IMR-90 (cell line): Measurements from ENCODE around the gene PPP3CA. TPM values are rescaled to one million over a fixed set of nuclear protein-coding genes. Genes with fewer than 3 reads are reported as not detected.

Experiments
- ATAC-seq: fragments of 200-7000 bp; cut with Tn5 transposase; 2 replicates; pipeline ENCODE4 v1.9.1; 2020; ENCODE audit warnings: low read depth, mild to moderate bottlenecking, moderate library complexity
- BruUV-seq: library from RNA; stranded (reverse); fragments of 400-500 nt; replicated peaks from 2 replicates; lab custom pipeline; 2021; lab: Mats Ljungman, UMichigan
- CTCF ChIA-PET: fragments of 300-600 bp; formaldehyde crosslinking; extraction: SDS; loops from one replicate; lab custom pipeline; 2021; ENCODE audit warnings: antibody characterized with exemption; lab: Yijun Ruan, JAX
- POLR2A ChIA-PET: fragments of 300-600 bp; sonication (Branson Sonifier 250); formaldehyde crosslinking; loops from one replicate; lab custom pipeline; 2022; ENCODE audit warnings: antibody characterized with exemption; ENCODE audit not compliant: unreplicated experiment; lab: Charles Lee
- DNase-seq: peaks from one replicate; pipeline ENCODE4 v3.0.0; 2013
- H2AFZ ChIP-seq: replicated peaks from 2 replicates; pipeline ENCODE3; 2013; ENCODE audit warnings: low read length, mild to moderate bottlenecking; ENCODE audit not compliant: poor library complexity
- H2AK5ac ChIP-seq: 2 replicates; pipeline ENCODE4 v1.6.1; 2013; ENCODE audit warnings: low read depth, low read length, inconsistent platforms
- H2AK9ac ChIP-seq: replicated peaks from 2 replicates; pipeline ENCODE3; 2013; ENCODE audit warnings: mild to moderate bottlenecking, low read depth, low read length, moderate library complexity; ENCODE audit not compliant: poor library complexity
- H2BK120ac ChIP-seq: 2 replicates; pipeline ENCODE4 v1.6.1; 2013; ENCODE audit warnings: low read depth, low read length, inconsistent platforms
- H2BK15ac ChIP-seq: 3 replicates; pipeline ENCODE4 v1.6.1; 2013; ENCODE audit warnings: low read depth, low read length, inconsistent platforms
- H2BK20ac ChIP-seq: 2 replicates; pipeline ENCODE4 v1.6.1; 2013; ENCODE audit warnings: low read depth, mild to moderate bottlenecking, inconsistent platforms, low read length, moderate library complexity
- H2BK5ac ChIP-seq: 2 replicates; pipeline ENCODE4 v1.6.1; 2013; ENCODE audit warnings: mild to moderate bottlenecking, low read depth, low read length, inconsistent platforms; ENCODE audit not compliant: poor library complexity, severe bottlenecking
- H3K14ac ChIP-seq: replicated peaks from 2 replicates; pipeline ENCODE4 v1.6.1; 2013; ENCODE audit warnings: low read depth, low read length, inconsistent platforms
- H3K18ac ChIP-seq: 2 replicates; pipeline ENCODE4 v1.6.1; 2013; ENCODE audit warnings: low read depth, low read length, control low read depth
- H3K23ac ChIP-seq: 2 replicates; pipeline ENCODE4 v1.6.1; 2013; ENCODE audit warnings: low read depth, low read length, inconsistent platforms
- H3K27ac ChIP-seq: 2 replicates; pipeline ENCODE4 v1.5.1; 2013; ENCODE audit warnings: mild to moderate bottlenecking, control low read depth, low read length; ENCODE audit not compliant: insufficient read depth
- H3K27me3 ChIP-seq: 2 replicates; pipeline ENCODE4 v1.6.1; 2013; ENCODE audit warnings: low read length; ENCODE audit not compliant: control insufficient read depth, insufficient read depth
- H3K36me3 ChIP-seq: 2 replicates; pipeline ENCODE4 v1.6.1; 2013; ENCODE audit warnings: low read length, mixed read lengths; ENCODE audit not compliant: control insufficient read depth, insufficient read depth
- H3K4ac ChIP-seq: 2 replicates; pipeline ENCODE4 v1.6.1; 2013; ENCODE audit warnings: low read depth, low read length, inconsistent platforms
- H3K4me1 ChIP-seq: 2 replicates; pipeline ENCODE4 v1.6.1; 2013; ENCODE audit warnings: low read length, mixed read lengths; ENCODE audit not compliant: control insufficient read depth, insufficient read depth
- H3K4me2 ChIP-seq: 2 replicates; pipeline ENCODE4 v1.6.1; 2013; ENCODE audit warnings: low read depth, mild to moderate bottlenecking, control low read depth, low read length, moderate library complexity
- H3K4me3 ChIP-seq: 2 replicates; pipeline ENCODE4 v1.5.1; 2013; ENCODE audit warnings: low read depth, mild to moderate bottlenecking, control low read depth, low read length, moderate library complexity; ENCODE audit not compliant: insufficient read depth
- H3K56ac ChIP-seq: 2 replicates; pipeline ENCODE4 v1.6.1; 2013; ENCODE audit warnings: low read length, inconsistent platforms; ENCODE audit not compliant: insufficient read depth; ENCODE audit errors: extremely low read depth
- H3K79me1 ChIP-seq, 2 experiments: 2 replicates each; pipeline ENCODE4 v1.6.1; 2013; ENCODE audit warnings: low read length in 2 of 2, inconsistent platforms in 1 of 2, low read depth in 1 of 2
- H3K9ac ChIP-seq: 2 replicates; pipeline ENCODE4 v1.6.1; 2013; ENCODE audit warnings: low read depth, low read length, control low read depth
- H3K9me1 ChIP-seq: 2 replicates; pipeline ENCODE4 v1.6.1; 2013; ENCODE audit warnings: low read length, inconsistent platforms; ENCODE audit not compliant: insufficient read depth
- H3K9me3 ChIP-seq: 2 replicates; pipeline ENCODE4 v1.6.1; 2013; ENCODE audit warnings: low read length; ENCODE audit not compliant: control insufficient read depth, insufficient read depth
- H4K20me1 ChIP-seq: 2 replicates; pipeline ENCODE4 v1.6.1; 2013; ENCODE audit warnings: low read length, inconsistent platforms; ENCODE audit not compliant: insufficient read depth
- H4K5ac ChIP-seq: 2 replicates; pipeline ENCODE4 v1.6.1; 2013; ENCODE audit warnings: mild to moderate bottlenecking, low read depth, low read length, control low read depth
- H4K8ac ChIP-seq, 2 experiments: 2 replicates each; pipeline ENCODE4 v1.6.1; 2013; ENCODE audit warnings: low read depth in 2 of 2, low read length in 2 of 2, control low read depth in 1 of 2, inconsistent platforms in 1 of 2
- H4K91ac ChIP-seq: 2 replicates; pipeline ENCODE4 v1.6.1; 2013; ENCODE audit warnings: low read depth, low read length, inconsistent platforms; ENCODE audit not compliant: insufficient read depth
- BHLHE40 ChIP-seq: fragments of 150-350 bp; IDR thresholded peaks from 2 replicates; pipeline ENCODE4 v1.6.1; 2016; ENCODE audit warnings: mild to moderate bottlenecking, low read depth, low read length
- CEBPB ChIP-seq: IDR thresholded peaks from 2 replicates; pipeline ENCODE4 v1.6.1; 2012; ENCODE audit warnings: low read depth, low read length, improper control_type of control experiment
- CHD1 ChIP-seq: IDR thresholded peaks from 2 replicates; pipeline ENCODE4 v1.6.1; 2012; ENCODE audit warnings: low read depth, low read length, improper control_type of control experiment
- FOS ChIP-seq: fragments of 150-350 bp; IDR thresholded peaks from 2 replicates; pipeline ENCODE4 v1.6.1; 2016; ENCODE audit warnings: low read depth, low read length
- MAFK ChIP-seq: IDR thresholded peaks from 2 replicates; pipeline ENCODE4 v1.6.1; 2012; ENCODE audit warnings: low read depth, low read length, improper control_type of control experiment
- MAZ ChIP-seq: IDR thresholded peaks from 2 replicates; pipeline ENCODE4 v1.6.1; 2012; ENCODE audit warnings: low read depth, mild to moderate bottlenecking, low read length, improper control_type of control experiment, moderate library complexity, borderline replicate concordance
- MXI1 ChIP-seq: IDR thresholded peaks from 2 replicates; pipeline ENCODE4 v1.6.1; 2012; ENCODE audit warnings: low read depth, mild to moderate bottlenecking, low read length, moderate library complexity, borderline replicate concordance
- NFE2L2 ChIP-seq: fragments of 150-350 bp; IDR thresholded peaks from 2 replicates; pipeline ENCODE4 v1.6.1; 2016; ENCODE audit warnings: low read depth, mild to moderate bottlenecking, low read length
- POLR2A ChIP-seq: IDR thresholded peaks from 2 replicates; pipeline ENCODE4 v1.6.1; 2012; ENCODE audit warnings: mild to moderate bottlenecking, low read depth, low read length
- RAD21 ChIP-seq: IDR thresholded peaks from 2 replicates; pipeline ENCODE4 v1.6.1; 2012; ENCODE audit warnings: low read length, improper control_type of control experiment
- RCOR1 ChIP-seq: IDR thresholded peaks from 2 replicates; pipeline ENCODE4 v1.6.1; 2012; ENCODE audit warnings: mild to moderate bottlenecking, low read length, improper control_type of control experiment; ENCODE audit not compliant: insufficient replicate concordance
- RFX5 ChIP-seq: IDR thresholded peaks from 2 replicates; pipeline ENCODE4 v1.8.0; 2012; ENCODE audit warnings: low read depth, mild to moderate bottlenecking, low read length, moderate library complexity
- SMC3 ChIP-seq: fragments of 150-350 bp; IDR thresholded peaks from 2 replicates; pipeline ENCODE4 v1.6.1; 2016; ENCODE audit warnings: low read depth, mild to moderate bottlenecking, antibody characterized with exemption, low read length, moderate library complexity
- WGBS, 2 experiments: methylation state at CpG; one replicate each; pipeline versions ENCODE4 v1.1.5 to v1.1.7; 2013; ENCODE audit warnings: missing lambda C conversion rate in 2 of 2; ENCODE audit not compliant: insufficient read length in 1 of 2; ENCODE audit errors: extremely low coverage in 2 of 2; 5-methylcytosine and 5-hydroxymethylcytosine counted together
- dilution Hi-C: fragments of 300-500 bp; cut with HindIII; formaldehyde crosslinking; loops from one replicate; pipeline ENCODE4 v1.14.3; 2018; ENCODE audit warnings: low sequenced_read_pairs; ENCODE audit not compliant: unreplicated experiment
- in situ Hi-C: fragments of 300-500 bp; cut with MboI; formaldehyde crosslinking; loops from 3 replicates; pipeline ENCODE4 v1.14.3; 2019; ENCODE audit warnings: low sequenced_read_pairs, inconsistent platforms, mixed read lengths
- intact Hi-C: fragments of 100-400 bp; cut with micrococcal nuclease; formaldehyde crosslinking; loops from 2 replicates; pipeline ENCODE4 v1.10.0; 2022
- polyA plus RNA-seq, 3 experiments: library from polyadenylated mRNA; depleted of rRNA; stranded (reverse); fragments of >200 nt; gene quantifications; 2 replicates each; pipeline ENCODE4 v1.2.3, GENCODE V29; 2012; ENCODE audit warnings: low replicate concordance in 1 of 3
- total RNA-seq: library from RNA; depleted of rRNA; stranded (reverse); fragments of >200 nt; gene quantifications from 2 replicates; pipeline ENCODE4 v1.2.3, GENCODE V29; 2012
- TF ChIP-seq, protein P1 (sequence below): conservative IDR thresholded peaks from 2 replicates; pipeline ENCODE4 v1.5.1; 2012; ENCODE audit warnings: mild to moderate bottlenecking, low read depth, low read length, improper control_type of control experiment
- TF ChIP-seq, protein P2 (sequence below): fragments of 150-350 bp; IDR thresholded peaks from 2 replicates; pipeline ENCODE4 v1.6.1; 2016; ENCODE audit warnings: low read depth, mild to moderate bottlenecking, low read length, moderate library complexity, borderline replicate concordance
- TF ChIP-seq, protein P3 (sequence below): fragments of 150-350 bp; IDR thresholded peaks from 2 replicates; pipeline ENCODE4 v1.6.1; 2017; ENCODE audit warnings: mild to moderate bottlenecking, antibody characterized with exemption, low read length, low read depth

The PPP3CA gene
- total and polyA plus RNA-seq, 2 of the 4 experiments (the other 2 are of a cell fraction) = 14.5 to 48.6 TPM

DNA sequence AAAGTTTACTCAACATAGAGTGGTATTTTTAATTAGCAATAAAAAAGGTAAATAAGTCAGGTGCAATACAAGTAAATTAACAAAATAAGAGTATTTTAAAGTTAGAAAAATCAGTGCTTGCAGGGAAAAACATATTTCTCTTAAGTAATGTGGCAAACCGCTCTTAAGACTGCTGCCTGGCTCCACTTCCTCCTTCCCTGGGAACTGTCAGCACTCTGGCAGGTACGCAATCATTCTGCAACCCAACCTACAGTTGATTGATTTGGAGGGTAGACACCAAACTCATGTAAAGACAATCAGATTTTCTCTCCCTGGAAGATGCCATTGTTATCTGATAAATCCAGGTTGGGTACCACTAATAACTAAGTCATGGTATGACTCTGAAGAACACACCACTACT lies 63.9 kb downstream of the PPP3CA start:
- H3K36me3 ChIP-seq = no peaks in the 10 kb centered on the region
- ChIA-PET CTCF (no interaction called here), POLR2A (no interaction called here)
- H3K4me2 ChIP-seq = no peak overlapping the region
- H3K79me1 ChIP-seq = peaks cover 27 to 49% of the 10 kb centered on the region in 2 experiments
- H3K27me3 ChIP-seq = no peaks in the 10 kb centered on the region
- no peak overlapping the region for H3K56ac ChIP-seq
- H4K20me1 ChIP-seq = peaks cover 10% of the 10 kb centered on the region; the same call in 1 of the 2 replicates
- no peak overlapping the region for H2BK5ac ChIP-seq
- no peak overlapping the region for H4K91ac ChIP-seq
- TF ChIP-seq RCOR1 (no peak), CHD1 (no peak), BHLHE40 (no peak), FOS (no peak), MAFK (no peak), SMC3 (no peak), NFE2L2 (no peak), MXI1 (no peak), POLR2A (no peak), RFX5 (no peak), MAZ (no peak), CEBPB (no peak), RAD21 (no peak)
- TF ChIP-seq, protein P1, sequence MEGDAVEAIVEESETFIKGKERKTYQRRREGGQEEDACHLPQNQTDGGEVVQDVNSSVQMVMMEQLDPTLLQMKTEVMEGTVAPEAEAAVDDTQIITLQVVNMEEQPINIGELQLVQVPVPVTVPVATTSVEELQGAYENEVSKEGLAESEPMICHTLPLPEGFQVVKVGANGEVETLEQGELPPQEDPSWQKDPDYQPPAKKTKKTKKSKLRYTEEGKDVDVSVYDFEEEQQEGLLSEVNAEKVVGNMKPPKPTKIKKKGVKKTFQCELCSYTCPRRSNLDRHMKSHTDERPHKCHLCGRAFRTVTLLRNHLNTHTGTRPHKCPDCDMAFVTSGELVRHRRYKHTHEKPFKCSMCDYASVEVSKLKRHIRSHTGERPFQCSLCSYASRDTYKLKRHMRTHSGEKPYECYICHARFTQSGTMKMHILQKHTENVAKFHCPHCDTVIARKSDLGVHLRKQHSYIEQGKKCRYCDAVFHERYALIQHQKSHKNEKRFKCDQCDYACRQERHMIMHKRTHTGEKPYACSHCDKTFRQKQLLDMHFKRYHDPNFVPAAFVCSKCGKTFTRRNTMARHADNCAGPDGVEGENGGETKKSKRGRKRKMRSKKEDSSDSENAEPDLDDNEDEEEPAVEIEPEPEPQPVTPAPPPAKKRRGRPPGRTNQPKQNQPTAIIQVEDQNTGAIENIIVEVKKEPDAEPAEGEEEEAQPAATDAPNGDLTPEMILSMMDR = no peak
- TF ChIP-seq, protein P2, sequence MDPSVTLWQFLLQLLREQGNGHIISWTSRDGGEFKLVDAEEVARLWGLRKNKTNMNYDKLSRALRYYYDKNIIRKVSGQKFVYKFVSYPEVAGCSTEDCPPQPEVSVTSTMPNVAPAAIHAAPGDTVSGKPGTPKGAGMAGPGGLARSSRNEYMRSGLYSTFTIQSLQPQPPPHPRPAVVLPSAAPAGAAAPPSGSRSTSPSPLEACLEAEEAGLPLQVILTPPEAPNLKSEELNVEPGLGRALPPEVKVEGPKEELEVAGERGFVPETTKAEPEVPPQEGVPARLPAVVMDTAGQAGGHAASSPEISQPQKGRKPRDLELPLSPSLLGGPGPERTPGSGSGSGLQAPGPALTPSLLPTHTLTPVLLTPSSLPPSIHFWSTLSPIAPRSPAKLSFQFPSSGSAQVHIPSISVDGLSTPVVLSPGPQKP = no peak
- TF ChIP-seq, protein P3, sequence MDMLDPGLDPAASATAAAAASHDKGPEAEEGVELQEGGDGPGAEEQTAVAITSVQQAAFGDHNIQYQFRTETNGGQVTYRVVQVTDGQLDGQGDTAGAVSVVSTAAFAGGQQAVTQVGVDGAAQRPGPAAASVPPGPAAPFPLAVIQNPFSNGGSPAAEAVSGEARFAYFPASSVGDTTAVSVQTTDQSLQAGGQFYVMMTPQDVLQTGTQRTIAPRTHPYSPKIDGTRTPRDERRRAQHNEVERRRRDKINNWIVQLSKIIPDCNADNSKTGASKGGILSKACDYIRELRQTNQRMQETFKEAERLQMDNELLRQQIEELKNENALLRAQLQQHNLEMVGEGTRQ = no peak
- no peak overlapping the region for H2BK20ac ChIP-seq
- no peak overlapping the region for H3K27ac ChIP-seq
- no peak overlapping the region for H3K18ac ChIP-seq
- H3K9me3 ChIP-seq = no peaks in the 10 kb centered on the region
- peaks cover 11% of the 10 kb centered on the region; the same call in 1 of the 2 replicates for H3K9me1 ChIP-seq
- no peak overlapping the region for H4K5ac ChIP-seq
- no peak overlapping the region for H2BK120ac ChIP-seq
- no peak for ATAC-seq
- dilution Hi-C loops (no loop called here), in situ Hi-C loops (no loop called here), intact Hi-C loops (no loop called here)
- H3K4me1 ChIP-seq = peaks cover 2% of the 10 kb centered on the region
- WGBS, 2 experiments = no CpG with 5 or more reads among the region's 2 CpGs
- DNase-seq = no peak
- H2AK5ac ChIP-seq = no peak overlapping the region
- H3K9ac ChIP-seq = no peak overlapping the region
- H2AFZ ChIP-seq = no peak overlapping the region
- no peak overlapping the region for H3K23ac ChIP-seq
- H3K4me3 ChIP-seq = no peak overlapping the region
- H2BK15ac ChIP-seq = no peak overlapping the region
- no peak overlapping the region for H3K4ac ChIP-seq
- no peak overlapping the region for H3K14ac ChIP-seq
- no TSS peak for BruUV-seq
- H4K8ac ChIP-seq = no peak overlapping the region
- no peak overlapping the region for H2AK9ac ChIP-seq
